HL-60 (cell line): ENCODE data around the gene ZNF236.
"Not testable (repeated sequence)": the region's sequence is repeated elsewhere in the genome, so short reads cannot be mapped to it uniquely, and the experiment has no call there.

ENCODE experiments used
- DNase-seq, 2 experiments: peaks; one replicate each; pipeline ENCODE4 v3.0.0-alpha.2; 2010 to 2020; ENCODE audit warnings: low read depth in 1 of 2, low spot score in 1 of 2
- H3K27ac ChIP-seq: fragments of 250-450 bp; sonication (Bioruptor Pico); replicated peaks from 2 replicates; pipeline ENCODE4 v1.5.1; 2020; ENCODE audit warnings: mild to moderate bottlenecking, moderate library complexity
- H3K27me3 ChIP-seq: fragments of 250-450 bp; sonication (Bioruptor Pico); 2 replicates; pipeline ENCODE4 v1.5.1; 2021; ENCODE audit warnings: mild to moderate bottlenecking, moderate library complexity; ENCODE audit not compliant: insufficient read depth, poor library complexity, severe bottlenecking
- H3K4me3 ChIP-seq: replicated peaks from 2 replicates; pipeline ENCODE4 v1.5.1; 2011; ENCODE audit warnings: mild to moderate bottlenecking, control low read depth, low read length; ENCODE audit not compliant: insufficient read depth
- GABPA ChIP-seq: IDR thresholded peaks from 2 replicates; pipeline ENCODE4 v1.6.1; 2012; ENCODE audit warnings: low read depth
- POLR2AphosphoS5 ChIP-seq: IDR thresholded peaks from 2 replicates; pipeline ENCODE4 v1.6.1; 2012; ENCODE audit warnings: low read depth
- SPI1 ChIP-seq: IDR thresholded peaks from 2 replicates; pipeline ENCODE4 v1.6.1; 2012; ENCODE audit warnings: low read depth, mild to moderate bottlenecking, borderline replicate concordance
- TF ChIP-seq, protein P1 (sequence below): IDR thresholded peaks from 2 replicates; pipeline ENCODE4 v1.6.1; 2012; ENCODE audit warnings: low read depth; ENCODE audit not compliant: insufficient replicate concordance
- TF ChIP-seq, protein P2 (sequence below): IDR thresholded peaks from one replicate; pipeline ENCODE4 v1.5.1; 2011; ENCODE audit warnings: low read length, control low read depth, inconsistent platforms; ENCODE audit not compliant: insufficient read depth

The ZNF236 gene

DNA sequence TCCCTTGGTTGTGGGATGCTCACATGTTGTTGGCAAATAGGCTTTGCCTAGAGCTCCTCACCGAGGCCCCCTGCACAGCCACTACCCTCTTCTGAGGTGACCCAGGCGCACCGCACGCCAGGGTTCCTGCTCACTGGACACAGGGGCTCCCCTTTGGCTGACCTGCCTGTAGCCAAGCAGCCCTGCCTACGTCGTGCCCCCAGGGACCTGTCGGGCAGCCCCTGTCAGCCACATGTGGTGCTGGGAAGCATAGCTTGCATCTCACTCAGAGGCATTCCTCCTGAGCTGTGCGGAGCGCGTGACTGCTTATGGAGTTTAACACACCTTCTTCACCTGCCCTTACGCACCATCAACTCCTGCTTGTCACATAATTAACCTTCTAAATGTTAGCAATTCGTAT lies 116.3 kb downstream of the ZNF236 start:
- Histone ChIP-seq H3K27me3 (no peaks in the 10 kb centered on the region), H3K4me3 (no peak overlapping the region), H3K27ac (no peak overlapping the region)
- TF ChIP-seq, protein P1, sequence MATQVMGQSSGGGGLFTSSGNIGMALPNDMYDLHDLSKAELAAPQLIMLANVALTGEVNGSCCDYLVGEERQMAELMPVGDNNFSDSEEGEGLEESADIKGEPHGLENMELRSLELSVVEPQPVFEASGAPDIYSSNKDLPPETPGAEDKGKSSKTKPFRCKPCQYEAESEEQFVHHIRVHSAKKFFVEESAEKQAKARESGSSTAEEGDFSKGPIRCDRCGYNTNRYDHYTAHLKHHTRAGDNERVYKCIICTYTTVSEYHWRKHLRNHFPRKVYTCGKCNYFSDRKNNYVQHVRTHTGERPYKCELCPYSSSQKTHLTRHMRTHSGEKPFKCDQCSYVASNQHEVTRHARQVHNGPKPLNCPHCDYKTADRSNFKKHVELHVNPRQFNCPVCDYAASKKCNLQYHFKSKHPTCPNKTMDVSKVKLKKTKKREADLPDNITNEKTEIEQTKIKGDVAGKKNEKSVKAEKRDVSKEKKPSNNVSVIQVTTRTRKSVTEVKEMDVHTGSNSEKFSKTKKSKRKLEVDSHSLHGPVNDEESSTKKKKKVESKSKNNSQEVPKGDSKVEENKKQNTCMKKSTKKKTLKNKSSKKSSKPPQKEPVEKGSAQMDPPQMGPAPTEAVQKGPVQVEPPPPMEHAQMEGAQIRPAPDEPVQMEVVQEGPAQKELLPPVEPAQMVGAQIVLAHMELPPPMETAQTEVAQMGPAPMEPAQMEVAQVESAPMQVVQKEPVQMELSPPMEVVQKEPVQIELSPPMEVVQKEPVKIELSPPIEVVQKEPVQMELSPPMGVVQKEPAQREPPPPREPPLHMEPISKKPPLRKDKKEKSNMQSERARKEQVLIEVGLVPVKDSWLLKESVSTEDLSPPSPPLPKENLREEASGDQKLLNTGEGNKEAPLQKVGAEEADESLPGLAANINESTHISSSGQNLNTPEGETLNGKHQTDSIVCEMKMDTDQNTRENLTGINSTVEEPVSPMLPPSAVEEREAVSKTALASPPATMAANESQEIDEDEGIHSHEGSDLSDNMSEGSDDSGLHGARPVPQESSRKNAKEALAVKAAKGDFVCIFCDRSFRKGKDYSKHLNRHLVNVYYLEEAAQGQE = no peak
- TF ChIP-seq SPI1 = no peak
- no peak for TF ChIP-seq GABPA
- no peak for TF ChIP-seq POLR2AphosphoS5
- TF ChIP-seq, protein P2, sequence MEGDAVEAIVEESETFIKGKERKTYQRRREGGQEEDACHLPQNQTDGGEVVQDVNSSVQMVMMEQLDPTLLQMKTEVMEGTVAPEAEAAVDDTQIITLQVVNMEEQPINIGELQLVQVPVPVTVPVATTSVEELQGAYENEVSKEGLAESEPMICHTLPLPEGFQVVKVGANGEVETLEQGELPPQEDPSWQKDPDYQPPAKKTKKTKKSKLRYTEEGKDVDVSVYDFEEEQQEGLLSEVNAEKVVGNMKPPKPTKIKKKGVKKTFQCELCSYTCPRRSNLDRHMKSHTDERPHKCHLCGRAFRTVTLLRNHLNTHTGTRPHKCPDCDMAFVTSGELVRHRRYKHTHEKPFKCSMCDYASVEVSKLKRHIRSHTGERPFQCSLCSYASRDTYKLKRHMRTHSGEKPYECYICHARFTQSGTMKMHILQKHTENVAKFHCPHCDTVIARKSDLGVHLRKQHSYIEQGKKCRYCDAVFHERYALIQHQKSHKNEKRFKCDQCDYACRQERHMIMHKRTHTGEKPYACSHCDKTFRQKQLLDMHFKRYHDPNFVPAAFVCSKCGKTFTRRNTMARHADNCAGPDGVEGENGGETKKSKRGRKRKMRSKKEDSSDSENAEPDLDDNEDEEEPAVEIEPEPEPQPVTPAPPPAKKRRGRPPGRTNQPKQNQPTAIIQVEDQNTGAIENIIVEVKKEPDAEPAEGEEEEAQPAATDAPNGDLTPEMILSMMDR = no peak
- DNase-seq = no peak

DNA sequence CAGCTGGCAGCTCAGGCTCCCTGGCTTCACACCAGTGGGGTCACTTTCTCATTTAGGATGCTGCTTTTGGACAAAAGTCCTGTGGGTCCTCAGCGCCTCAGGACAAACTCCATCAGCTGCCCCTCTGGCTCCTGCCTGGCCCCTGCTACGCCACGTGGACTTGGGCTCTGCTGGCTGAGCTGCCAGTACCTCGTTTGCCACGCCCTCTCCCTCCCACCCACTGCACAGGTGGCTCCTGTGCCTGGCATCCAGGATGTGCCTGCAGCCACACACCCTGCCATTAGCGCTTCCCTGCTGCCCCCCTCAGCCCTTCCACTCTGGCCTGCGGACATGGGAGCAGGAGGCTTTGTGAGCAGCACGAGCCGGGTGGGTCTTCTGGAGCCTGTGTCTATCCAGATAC lies 118.9 kb downstream of the ZNF236 start:
- H3K27ac ChIP-seq = no peak overlapping the region
- no peak overlapping the region for H3K4me3 ChIP-seq
- TF ChIP-seq SPI1 = no peak
- TF ChIP-seq GABPA = no peak
- no peak for TF ChIP-seq POLR2AphosphoS5
- TF ChIP-seq, protein P2 = no peak
- TF ChIP-seq, protein P1 = no peak
- DNase-seq = no peak
- no peaks in the 10 kb centered on the region for H3K27me3 ChIP-seq

DNA sequence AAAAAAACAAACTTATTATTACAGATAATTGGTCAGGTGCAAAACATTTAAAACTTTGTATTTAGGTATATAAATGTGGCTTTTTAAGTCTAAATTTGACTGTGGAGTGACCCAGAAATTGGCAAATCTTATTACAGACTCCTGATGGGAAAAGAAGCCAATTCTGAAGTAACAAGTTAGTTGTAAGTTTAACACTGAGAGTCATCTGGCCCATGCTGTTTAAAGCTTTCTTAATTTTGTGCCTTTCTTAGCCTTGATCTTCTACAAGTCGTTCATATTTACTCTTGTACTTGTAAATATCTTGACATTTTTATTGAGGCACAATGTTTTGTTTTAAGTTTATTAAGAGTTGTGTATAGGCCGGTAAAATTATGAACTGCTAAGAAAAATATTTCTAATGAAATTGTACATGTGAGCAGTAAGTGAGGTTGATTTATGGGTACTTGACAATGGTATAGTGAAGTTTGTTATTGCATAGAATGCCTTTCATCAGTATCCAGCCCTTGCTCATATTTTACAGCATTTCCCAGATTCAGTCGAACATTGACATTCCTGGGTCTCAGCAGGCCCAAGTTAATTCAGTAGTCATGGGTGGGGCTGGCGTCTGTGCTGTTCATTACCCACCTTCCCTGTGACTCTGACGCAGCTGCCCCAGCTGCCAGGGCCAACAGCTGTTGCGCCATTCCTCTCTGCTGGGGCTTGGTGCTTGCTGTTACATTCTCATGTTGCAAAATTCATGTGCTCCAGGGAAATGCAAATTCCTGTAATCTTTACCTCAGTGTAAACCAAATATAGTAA lies 121.4 kb downstream of the ZNF236 start:
- TF ChIP-seq GABPA (no peak), POLR2AphosphoS5 (peak; percentile 41; the same call in 1 of the 2 replicates)
- no peaks in the 10 kb centered on the region for H3K27me3 ChIP-seq
- H3K4me3 ChIP-seq = no peak overlapping the region
- no peak overlapping the region for H3K27ac ChIP-seq
- peak; percentile 28 to 57 for DNase-seq

DNA sequence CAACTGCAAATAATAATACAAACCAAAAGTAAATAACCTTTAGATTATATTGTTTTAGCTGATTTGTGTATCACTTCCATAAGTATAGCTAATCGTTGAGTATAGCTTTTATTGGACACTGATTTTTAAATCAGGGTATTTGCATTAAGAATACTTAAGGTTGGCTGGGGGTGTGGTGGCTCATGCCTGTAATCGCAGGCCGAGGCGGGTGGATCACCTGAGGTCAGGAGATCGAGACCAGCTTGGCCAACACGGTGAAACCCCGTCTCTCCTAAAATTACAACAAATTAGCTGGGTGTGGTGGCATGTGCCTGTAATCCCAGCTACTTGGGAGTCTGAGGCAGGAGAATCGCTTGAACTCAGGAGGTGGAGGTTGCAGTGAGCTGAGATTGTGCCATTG lies 122.0 kb downstream of the ZNF236 start:
- not testable (repeated sequence) for H3K27me3 ChIP-seq, H3K4me3 ChIP-seq, DNase-seq, H3K27ac ChIP-seq

DNA sequence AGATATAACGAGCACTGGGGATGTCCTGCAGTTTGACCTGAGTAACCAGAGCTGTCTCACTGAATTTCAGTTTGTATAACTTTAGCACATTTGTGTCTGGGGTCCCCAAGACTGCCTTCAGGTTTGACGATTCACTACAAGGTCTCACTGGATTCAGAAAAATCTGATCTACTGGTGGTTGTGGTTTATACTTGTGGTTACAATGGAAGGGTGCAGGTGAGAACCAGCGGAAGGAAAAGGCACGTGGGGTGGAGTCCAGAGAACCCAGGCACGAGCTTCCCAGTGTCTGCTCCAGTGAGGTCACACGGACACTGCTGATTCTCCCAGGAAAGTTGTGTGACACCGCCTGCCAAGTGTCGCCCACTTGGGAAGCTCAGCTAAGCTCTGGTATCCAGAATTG lies 126.0 kb downstream of the ZNF236 start:
- H3K27ac ChIP-seq = no peak overlapping the region
- no peaks in the 10 kb centered on the region for H3K27me3 ChIP-seq
- H3K4me3 ChIP-seq = no peak overlapping the region
- TF ChIP-seq SPI1 = no peak
- TF ChIP-seq POLR2AphosphoS5 = no peak
- TF ChIP-seq, protein P1 = no peak
- TF ChIP-seq GABPA = no peak
- TF ChIP-seq, protein P2 = no peak
- no peak for DNase-seq
